HG03039 (cell line): Measurements from ENCODE around the gene PA2G4.
"Not testable (repeated sequence)": the region's sequence is repeated elsewhere in the genome, so short reads cannot be mapped to it uniquely, and the experiment has no call there.

ENCODE experiments used
- ATAC-seq: cut with Tn5 transposase; IDR thresholded peaks from one replicate; pipeline ENCODE4 v1.9.1; 2021; ENCODE audit warnings: mild to moderate bottlenecking, moderate library complexity; ENCODE audit not compliant: unreplicated experiment

The PA2G4 gene

GRCh38 chr12:56098592-56098991, 5.8 kb upstream of the PA2G4 start:
- ATAC-seq: no peak

DNA sequence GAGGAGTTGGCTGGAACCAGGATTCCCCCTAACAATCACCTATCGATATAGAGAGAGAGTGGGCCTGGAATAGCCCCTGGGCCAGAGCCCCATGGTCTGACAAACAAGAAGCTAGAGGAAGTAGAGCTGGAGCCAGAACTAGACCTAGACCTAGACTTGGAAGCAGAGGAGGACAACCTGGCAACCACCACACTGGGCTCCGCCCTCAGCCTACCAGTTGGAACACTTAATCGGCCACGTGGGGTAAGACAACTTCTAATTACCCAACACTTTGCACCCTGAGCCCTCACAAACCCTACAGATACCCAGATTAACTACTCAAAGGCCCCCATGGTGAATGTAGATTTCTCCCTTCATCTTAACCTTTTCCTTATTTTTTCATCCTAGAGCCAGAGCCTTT, 4.6 kb upstream of the PA2G4 start:
- no peak for ATAC-seq

- ATAC-seq: no peak
These were observed 3.3 kb upstream of the PA2G4 start for GRCh38 chr12:56101045-56101444.

- no peak for ATAC-seq
These were observed 1.7 kb upstream of the PA2G4 start for GRCh38 chr12:56102683-56103065.

- ATAC-seq: no peak
These were observed 1.2 kb upstream of the PA2G4 start for GRCh38 chr12:56103066-56103711.

GRCh38 chr12:56103823-56104108, 593 bp upstream of the PA2G4 start:
- no peak for ATAC-seq

DNA sequence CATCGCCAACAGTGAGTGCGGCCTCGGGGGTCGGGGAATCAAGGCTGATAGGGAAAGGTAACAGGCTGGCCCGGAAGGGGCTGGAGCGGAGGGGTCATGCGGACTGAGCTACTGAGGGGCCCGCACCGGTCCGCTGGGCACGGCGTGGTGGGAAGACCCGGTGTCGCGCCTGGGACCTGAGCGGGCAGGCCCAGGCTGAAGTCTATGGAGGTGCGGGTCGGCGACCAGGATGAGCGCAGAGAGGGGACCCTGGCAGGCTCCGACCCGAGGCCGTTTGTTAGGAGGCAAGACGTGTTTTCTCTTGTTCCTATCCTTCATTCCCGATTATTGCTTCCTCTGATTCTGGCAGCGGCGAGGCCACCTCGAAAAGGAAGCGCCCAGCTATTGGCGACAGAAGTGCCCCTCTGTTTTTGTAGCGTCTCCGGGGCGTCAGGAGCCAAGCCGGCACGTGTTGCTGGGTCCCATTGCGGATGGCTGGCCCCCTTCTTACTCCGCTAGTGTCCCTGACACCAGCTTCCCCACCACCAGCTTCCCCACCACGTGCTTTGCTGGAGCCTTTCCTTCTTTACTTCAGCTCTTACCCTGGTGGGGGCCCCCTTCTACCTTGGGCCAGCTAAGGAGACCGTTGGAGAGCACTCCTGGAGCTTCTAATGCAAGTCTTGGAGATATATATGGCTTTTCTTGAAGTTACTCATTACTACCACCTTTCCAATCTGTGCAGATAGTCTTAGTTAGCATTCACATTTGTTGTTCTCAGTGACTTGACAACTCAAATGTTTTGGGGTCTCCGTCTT, 653 bp downstream of the PA2G4 start:
- ATAC-seq: peak; percentile 5

- ATAC-seq: no peak
These were observed 1.2 kb downstream of the PA2G4 start for GRCh38 chr12:56105609-56105902.

GRCh38 chr12:56107242-56107641, 2.9 kb downstream of the PA2G4 start:
- ATAC-seq: no peak

- no peak for ATAC-seq
These were observed 6.2 kb downstream of the PA2G4 start for GRCh38 chr12:56110571-56110970.

- no peak for ATAC-seq
These were observed 9.7 kb downstream of the PA2G4 start for GRCh38 chr12:56114084-56114483.

DNA sequence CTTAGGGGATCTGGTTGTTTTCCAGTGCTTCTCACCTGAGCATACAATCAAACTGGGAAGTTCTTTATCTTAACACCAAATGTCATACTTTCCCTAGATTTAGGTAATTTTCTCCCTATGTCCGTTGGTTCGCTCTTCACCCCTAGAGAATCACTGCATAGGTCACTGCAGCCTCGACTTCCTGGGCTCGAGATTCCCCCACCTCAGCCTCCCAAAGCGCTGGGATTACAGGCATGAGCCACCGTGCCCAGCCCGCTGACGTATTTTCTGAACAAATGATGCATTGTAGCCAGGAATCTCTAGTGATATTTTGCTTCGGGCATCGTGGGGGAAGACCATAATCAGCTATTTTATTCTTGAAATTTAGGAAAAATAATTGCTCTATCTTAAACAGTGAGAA, 11.0 kb downstream of the PA2G4 start:
- ATAC-seq: no peak

DNA sequence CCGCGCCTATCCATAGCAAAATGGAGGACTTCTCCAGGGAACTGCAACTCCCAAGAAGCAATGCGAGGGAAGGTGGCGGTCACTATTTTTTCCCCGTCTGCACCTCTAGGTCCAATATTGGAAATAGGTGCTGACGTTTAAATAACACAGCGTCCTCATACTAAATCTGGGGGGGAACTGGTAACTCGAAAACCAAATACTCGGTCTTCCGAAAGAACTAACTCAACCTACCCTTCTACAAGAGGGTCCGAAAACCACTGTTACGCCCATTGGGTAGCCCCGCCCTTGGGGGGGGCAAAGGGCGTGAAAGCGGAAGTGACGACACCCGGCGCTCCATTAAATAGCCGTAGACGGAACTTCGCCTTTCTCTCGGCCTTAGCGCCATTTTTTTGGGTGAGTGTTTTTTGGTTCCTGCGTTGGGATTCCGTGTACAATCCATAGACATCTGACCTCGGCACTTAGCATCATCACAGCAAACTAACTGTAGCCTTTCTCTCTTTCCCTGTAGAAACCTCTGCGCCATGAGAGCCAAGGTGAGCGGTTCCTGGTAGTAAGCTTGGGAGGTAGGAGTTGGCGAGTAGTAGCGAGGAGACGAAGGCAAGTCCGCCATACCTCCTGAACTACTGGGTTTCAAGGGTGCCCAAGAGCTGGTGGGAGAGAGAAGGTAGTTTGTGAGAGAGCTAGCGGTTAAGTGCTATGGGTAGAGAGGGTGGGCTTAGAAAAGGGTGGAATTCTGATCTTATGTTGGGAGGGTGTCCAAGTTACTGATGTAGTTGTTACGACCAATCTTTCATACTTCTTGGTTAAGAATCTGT, 12.1 kb downstream of the PA2G4 start, which contains the start of gene RPL41:
TSS of gene RPL41 (plus strand) at position 367 of the 815 bp plus-strand sequence.
- peak; percentile 39 for ATAC-seq

GRCh38 chr12:56117082-56117706, 12.8 kb downstream of the PA2G4 start:
- not testable (repeated sequence) for ATAC-seq

DNA sequence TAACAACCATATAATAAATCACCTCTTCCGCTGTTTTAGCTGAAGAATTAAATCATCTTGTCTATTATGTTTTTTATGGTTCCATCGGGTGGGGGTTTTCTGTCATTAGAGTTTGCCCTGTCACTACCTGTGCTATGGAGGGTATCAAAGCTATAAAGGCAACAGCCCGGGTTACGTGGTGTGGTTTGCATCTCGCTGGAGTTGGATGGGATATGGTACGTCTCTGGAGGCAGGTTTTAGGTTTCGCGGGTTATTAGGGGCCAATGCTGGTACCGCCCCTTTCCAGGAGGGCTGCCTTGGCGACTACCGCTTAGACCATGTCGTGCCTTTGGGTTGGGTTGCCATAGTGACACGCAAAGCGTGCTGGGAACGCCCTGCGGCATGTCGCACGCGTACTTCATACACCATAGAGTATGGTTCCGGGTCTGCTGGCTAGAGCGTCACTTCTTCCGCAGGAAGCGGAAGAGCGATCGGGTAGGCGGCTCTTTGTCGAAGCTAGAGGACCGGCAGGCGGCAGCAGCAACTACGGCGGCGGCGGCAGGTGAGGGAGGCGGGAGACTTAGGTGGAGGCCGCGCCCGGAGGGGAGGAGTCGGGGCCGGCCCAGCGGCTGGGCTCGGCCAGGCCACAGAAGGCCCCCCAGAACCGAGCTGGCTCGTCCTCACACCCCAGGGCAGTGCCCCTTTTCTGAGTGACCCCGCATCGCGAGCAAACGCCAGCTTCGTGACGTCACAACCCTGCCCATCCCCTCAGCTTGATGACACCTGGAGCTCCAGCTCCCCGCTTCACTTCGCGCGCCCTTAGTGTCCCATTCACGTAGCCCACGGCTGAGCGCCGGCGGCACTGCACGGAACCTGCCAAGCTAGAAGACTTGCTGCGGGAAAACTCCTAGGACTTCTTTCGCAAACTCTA, 13.7 kb downstream of the PA2G4 start, which contains the start of gene ZC3H10:
TSS of gene ZC3H10 (plus strand) at position 489 of the 910 bp plus-strand sequence. CDS start 2,297 bp downstream, outside the sequence.
- peak; percentile 71 for ATAC-seq

GRCh38 chr12:56118688-56119357, 14.5 kb downstream of the PA2G4 start:
- peak; percentile 1 for ATAC-seq

GRCh38 chr12:56119361-56119796, 15.0 kb downstream of the PA2G4 start:
- no peak for ATAC-seq

GRCh38 chr12:56120158-56120846, 15.9 kb downstream of the PA2G4 start:
- no peak for ATAC-seq

DNA sequence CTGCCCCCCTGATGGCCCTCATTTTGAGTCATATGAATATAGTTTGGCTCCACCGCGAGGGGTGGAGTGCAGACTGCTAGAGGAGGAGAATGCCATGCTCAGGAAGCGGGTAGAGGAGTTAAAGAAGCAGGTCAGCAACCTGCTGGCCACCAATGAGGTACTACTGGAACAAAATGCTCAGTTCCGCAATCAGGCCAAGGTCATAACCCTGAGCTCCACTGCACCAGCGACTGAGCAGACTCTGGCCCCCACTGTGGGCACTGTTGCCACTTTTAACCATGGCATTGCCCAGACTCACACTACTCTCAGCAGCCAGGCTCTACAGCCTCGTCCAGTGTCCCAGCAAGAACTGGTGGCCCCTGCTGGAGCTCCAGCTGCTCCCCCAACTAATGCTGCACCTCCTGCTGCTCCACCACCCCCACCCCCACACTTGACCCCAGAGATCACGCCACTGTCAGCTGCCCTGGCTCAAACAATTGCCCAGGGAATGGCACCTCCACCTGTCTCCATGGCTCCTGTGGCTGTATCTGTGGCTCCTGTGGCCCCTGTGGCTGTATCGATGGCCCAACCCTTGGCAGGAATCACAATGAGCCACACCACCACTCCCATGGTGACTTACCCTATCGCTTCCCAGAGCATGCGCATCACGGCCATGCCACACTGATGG, 17.0 kb downstream of the PA2G4 start:
- ATAC-seq: no peak
